IPS-20b (cell line): ENCODE data around the gene TMIGD3.

Experiments
- H3K27ac ChIP-seq: one replicate; pipeline ENCODE4 v1.5.1; 2013; ENCODE audit warnings: low read length
- H3K27me3 ChIP-seq: 2 replicates; pipeline ENCODE4 v1.6.1; 2013; ENCODE audit warnings: mild to moderate bottlenecking, low read length, inconsistent platforms; ENCODE audit not compliant: insufficient read depth
- H3K36me3 ChIP-seq: 2 replicates; pipeline ENCODE4 v1.6.1; 2013; ENCODE audit warnings: low read depth, mild to moderate bottlenecking, inconsistent platforms, low read length, moderate library complexity; ENCODE audit not compliant: insufficient read depth
- H3K4me1 ChIP-seq: 2 replicates; pipeline ENCODE4 v1.6.1; 2013; ENCODE audit warnings: mild to moderate bottlenecking, control low read depth, inconsistent platforms, low read length, moderate library complexity; ENCODE audit not compliant: insufficient read depth
- H3K4me3 ChIP-seq: 2 replicates; pipeline ENCODE4 v1.5.1; 2013; ENCODE audit warnings: mild to moderate bottlenecking, low read length, inconsistent platforms
- H3K9ac ChIP-seq: 2 replicates; pipeline ENCODE4 v1.6.1; 2013; ENCODE audit warnings: low read depth, mild to moderate bottlenecking, inconsistent platforms, low read length, moderate library complexity
- H3K9me3 ChIP-seq: 2 replicates; pipeline ENCODE4 v1.6.1; 2013; ENCODE audit warnings: mild to moderate bottlenecking, low read depth, low read length, inconsistent platforms; ENCODE audit not compliant: insufficient read depth

Gene TMIGD3

GRCh38 chr1:111453706-111454105 is 49.7 kb downstream of the TMIGD3 start:
- Histone ChIP-seq H3K27me3 (no peaks in the 10 kb centered on the region), H3K27ac (no peak overlapping the region), H3K4me1 (no peaks in the 10 kb centered on the region), H3K4me3 (no peak overlapping the region), H3K9me3 (no peaks in the 10 kb centered on the region), H3K36me3 (peaks cover 69% of the 10 kb centered on the region), H3K9ac (no peak overlapping the region)

GRCh38 chr1:111452581-111452980 is 50.9 kb downstream of the TMIGD3 start:
- Histone ChIP-seq H3K27me3 (no peaks in the 10 kb centered on the region), H3K4me1 (peaks cover 5% of the 10 kb centered on the region), H3K9ac (no peak overlapping the region), H3K9me3 (no peaks in the 10 kb centered on the region), H3K4me3 (no peak overlapping the region), H3K27ac (no peak overlapping the region), H3K36me3 (peaks cover 61% of the 10 kb centered on the region)

- H3K36me3 ChIP-seq, result peaks cover 61% of the 10 kb centered on the region
- H3K27me3 ChIP-seq, result no peaks in the 10 kb centered on the region
- H3K9me3 ChIP-seq, result no peaks in the 10 kb centered on the region
- H3K4me3 ChIP-seq, result peak overlapping the region; percentile 87
- peak overlapping the region; percentile 91 for H3K9ac ChIP-seq
- peaks cover 8% of the 10 kb centered on the region for H3K4me1 ChIP-seq
- H3K27ac ChIP-seq, result no peak overlapping the region
These were observed 53.2 kb downstream of the TMIGD3 start for GRCh38 chr1:111450185-111450584.

GRCh38 chr1:111449703-111450017 is 53.8 kb downstream of the TMIGD3 start:
- Histone ChIP-seq H3K4me3 (peak overlapping the region; percentile 87), H3K36me3 (peaks cover 61% of the 10 kb centered on the region), H3K27me3 (no peaks in the 10 kb centered on the region), H3K9ac (peak overlapping the region; percentile 91), H3K4me1 (peaks cover 8% of the 10 kb centered on the region), H3K9me3 (no peaks in the 10 kb centered on the region), H3K27ac (peak overlapping the region; percentile 9)

- H3K9me3 ChIP-seq, result no peaks in the 10 kb centered on the region
- H3K4me1 ChIP-seq, result peaks cover 8% of the 10 kb centered on the region
- H3K27me3 ChIP-seq, result no peaks in the 10 kb centered on the region
- peaks cover 61% of the 10 kb centered on the region for H3K36me3 ChIP-seq
- H3K27ac ChIP-seq, result peak within 1 kb of the TSS; percentile 9
- H3K4me3 ChIP-seq, result peak within 1 kb of the TSS; percentile 87
- H3K9ac ChIP-seq, result peak within 1 kb of the TSS; percentile 91
These were observed 54.3 kb downstream of the TMIGD3 start, which contains the start of the genes ATP5PB and WDR77 for GRCh38 chr1:111448918-111449702. ATP5PB (plus strand) TSS chr1:111449464; CDS start chr1:111449542, 78 bp downstream. WDR77 (minus strand) TSS chr1:111449256; CDS start chr1:111449169, 87 bp downstream.

- Histone ChIP-seq H3K9me3 (no peaks in the 10 kb centered on the region), H3K27me3 (no peaks in the 10 kb centered on the region), H3K4me1 (peaks cover 8% of the 10 kb centered on the region), H3K4me3 (peak overlapping the region; percentile 87), H3K36me3 (peaks cover 61% of the 10 kb centered on the region), H3K9ac (peak overlapping the region; percentile 91), H3K27ac (no peak overlapping the region)
These were observed 54.9 kb downstream of the TMIGD3 start for GRCh38 chr1:111448482-111448917.

- Histone ChIP-seq H3K27ac (no peak overlapping the region), H3K27me3 (no peaks in the 10 kb centered on the region), H3K36me3 (peaks cover 67% of the 10 kb centered on the region), H3K4me3 (peak overlapping the region; percentile 87), H3K9me3 (no peaks in the 10 kb centered on the region), H3K9ac (peak overlapping the region; percentile 91), H3K4me1 (peaks cover 8% of the 10 kb centered on the region)
These were observed 56.2 kb downstream of the TMIGD3 start for GRCh38 chr1:111446967-111447892.

GRCh38 chr1:111446546-111446945 is 56.9 kb downstream of the TMIGD3 start:
- no peak overlapping the region for H3K9ac ChIP-seq
- peaks cover 73% of the 10 kb centered on the region for H3K36me3 ChIP-seq
- H3K9me3 ChIP-seq, result no peaks in the 10 kb centered on the region
- H3K27me3 ChIP-seq, result no peaks in the 10 kb centered on the region
- no peak overlapping the region for H3K27ac ChIP-seq
- H3K4me3 ChIP-seq, result no peak overlapping the region
- peaks cover 8% of the 10 kb centered on the region for H3K4me1 ChIP-seq

GRCh38 chr1:111444031-111444430 is 59.4 kb downstream of the TMIGD3 start:
- Histone ChIP-seq H3K9ac (no peak overlapping the region), H3K27me3 (no peaks in the 10 kb centered on the region), H3K27ac (no peak overlapping the region), H3K4me1 (peaks cover 8% of the 10 kb centered on the region), H3K4me3 (no peak overlapping the region), H3K9me3 (no peaks in the 10 kb centered on the region), H3K36me3 (peaks cover 89% of the 10 kb centered on the region)

- no peak overlapping the region for H3K27ac ChIP-seq
- H3K36me3 ChIP-seq, result peaks cover 100% of the 10 kb centered on the region
- no peaks in the 10 kb centered on the region for H3K9me3 ChIP-seq
- no peak overlapping the region for H3K9ac ChIP-seq
- no peaks in the 10 kb centered on the region for H3K27me3 ChIP-seq
- H3K4me3 ChIP-seq, result no peak overlapping the region
- H3K4me1 ChIP-seq, result peaks cover 2% of the 10 kb centered on the region
These were observed 61.0 kb downstream of the TMIGD3 start for GRCh38 chr1:111442457-111442856.

GRCh38 chr1:111441573-111442192 is 61.8 kb downstream of the TMIGD3 start:
- Histone ChIP-seq H3K27ac (no peak overlapping the region), H3K9me3 (no peaks in the 10 kb centered on the region), H3K4me1 (no peaks in the 10 kb centered on the region), H3K27me3 (no peaks in the 10 kb centered on the region), H3K9ac (no peak overlapping the region), H3K36me3 (peaks cover 97% of the 10 kb centered on the region), H3K4me3 (no peak overlapping the region)
